HG03066 (cell line): ENCODE results near the gene OR2D3.
"Not testable (repeated sequence)": the region's sequence is repeated elsewhere in the genome, so short reads cannot be mapped to it uniquely, and the experiment has no call there.

Experiments used
- ATAC-seq: cut with Tn5 transposase; IDR thresholded peaks from one replicate; pipeline ENCODE4 v1.9.1; 2021; ENCODE audit warnings: low read depth; ENCODE audit not compliant: unreplicated experiment

OR2D3 gene

GRCh38 chr11:6927030-6927617 lies 6.3 kb downstream of the OR2D3 start:
- peak; percentile 55 for ATAC-seq

- ATAC-seq, result no peak
Observed at GRCh38 chr11:6928916-6929315, 8.1 kb downstream of the OR2D3 start.

- no peak for ATAC-seq
Observed at GRCh38 chr11:6931146-6931713, 10.4 kb downstream of the OR2D3 start.

- ATAC-seq, result no peak
Observed at GRCh38 chr11:6932145-6932544, 11.3 kb downstream of the OR2D3 start.

- no peak for ATAC-seq
Observed at GRCh38 chr11:6941970-6942369, 21.2 kb downstream of the OR2D3 start.

GRCh38 chr11:6943131-6943530 lies 22.3 kb downstream of the OR2D3 start:
- no peak for ATAC-seq

GRCh38 chr11:6954248-6954647 lies 33.4 kb downstream of the OR2D3 start:
- ATAC-seq, result not testable (repeated sequence)

- no peak for ATAC-seq
Observed at GRCh38 chr11:6962141-6962540, 41.3 kb downstream of the OR2D3 start.

GRCh38 chr11:6962673-6963072 lies 41.9 kb downstream of the OR2D3 start:
- ATAC-seq, result no peak

GRCh38 chr11:6968816-6969215 lies 48.0 kb downstream of the OR2D3 start:
- ATAC-seq, result no peak

- ATAC-seq, result not testable (repeated sequence)
Observed at GRCh38 chr11:6969854-6970253, 49.1 kb downstream of the OR2D3 start.
